A673 (cell line): ENCODE measurements around the gene LRR1. TPM values are rescaled to one million over a fixed set of nuclear protein-coding genes. Genes with fewer than 3 reads are reported as not detected.

Experiments used
- BruUV-seq: library from RNA; stranded (reverse); fragments of 400-500 nt; replicated peaks from 2 replicates; lab custom pipeline; 2021; lab: Mats Ljungman, UMichigan
- CTCF ChIA-PET: fragments of 300-600 bp; sonication (Branson Sonifier 250); formaldehyde crosslinking; loops from one replicate; lab custom pipeline; 2022; ENCODE audit warnings: antibody characterized with exemption; lab: Charles Lee
- POLR2A ChIA-PET: fragments of 300-600 bp; sonication (Branson Sonifier 250); formaldehyde crosslinking; loops from one replicate; lab custom pipeline; 2022; ENCODE audit warnings: antibody characterized with exemption; ENCODE audit not compliant: low non-redundant PET; lab: Charles Lee
- DNase-seq: peaks from one replicate; pipeline ENCODE4 v3.0.0-alpha.2; 2015; ENCODE audit warnings: low spot score
- H3K27ac ChIP-seq: fragments of 200-600 bp; sonication (generic); 2 replicates; pipeline ENCODE4 v1.5.1; 2016; ENCODE audit warnings: mixed run types, low read depth, mild to moderate bottlenecking, mixed read lengths, antibody characterized with exemption, low read length; ENCODE audit not compliant: poor library complexity, severe bottlenecking
- H3K27me3 ChIP-seq: fragments of 200-600 bp; sonication (generic); replicated peaks from 2 replicates; pipeline ENCODE4 v1.6.1; 2017; ENCODE audit warnings: mixed run types, low read depth, mild to moderate bottlenecking, mixed read lengths, antibody characterized with exemption, low read length; ENCODE audit not compliant: insufficient read depth, poor library complexity
- H3K36me3 ChIP-seq: fragments of 200-600 bp; sonication (generic); 2 replicates; pipeline ENCODE4 v1.6.1; 2016; ENCODE audit warnings: mixed run types, mild to moderate bottlenecking, mixed read lengths, antibody characterized with exemption, low read length; ENCODE audit not compliant: insufficient read depth, poor library complexity, severe bottlenecking
- H3K4me1 ChIP-seq: fragments of 200-600 bp; sonication (generic); 2 replicates; pipeline ENCODE4 v1.6.1; 2017; ENCODE audit warnings: mixed run types, mild to moderate bottlenecking, mixed read lengths, antibody characterized with exemption, low read length; ENCODE audit not compliant: insufficient read depth, poor library complexity, severe bottlenecking
- H3K4me3 ChIP-seq: fragments of 200-600 bp; sonication (generic); 2 replicates; pipeline ENCODE4 v1.5.1; 2016; ENCODE audit warnings: low read depth, mixed run types, mild to moderate bottlenecking, mixed read lengths, low read length; ENCODE audit not compliant: poor library complexity, severe bottlenecking
- H3K9me3 ChIP-seq: fragments of 200-600 bp; sonication (generic); 2 replicates; pipeline ENCODE4 v1.6.1; 2016; ENCODE audit warnings: mixed run types, low read depth, mild to moderate bottlenecking, mixed read lengths, antibody characterized with exemption, low read length; ENCODE audit not compliant: poor library complexity, severe bottlenecking
- EZH2 ChIP-seq: fragments of 200-600 bp; sonication (generic); IDR thresholded peaks from 2 replicates; pipeline ENCODE4 v1.6.1; 2017; ENCODE audit warnings: borderline replicate concordance, low read depth, mild to moderate bottlenecking, mixed read lengths, antibody characterized with exemption, low read length; ENCODE audit not compliant: poor library complexity, severe bottlenecking
- intact Hi-C: fragments of 100-400 bp; cut with micrococcal nuclease; formaldehyde crosslinking; loops from one replicate; pipeline ENCODE4 v1.10.0; 2022; ENCODE audit not compliant: unreplicated experiment
- total RNA-seq: library from RNA; stranded (reverse); gene quantifications from 2 replicates; pipeline ENCODE4 v1.2.3, GENCODE V29; 2021
- TF ChIP-seq, protein P1 (sequence below): fragments of 300-800, 200-600 bp; sonication (generic); conservative IDR thresholded peaks from 2 replicates; pipeline ENCODE4 v1.5.1; 2017; ENCODE audit warnings: low read depth, mild to moderate bottlenecking, antibody characterized with exemption, low read length, moderate library complexity, mixed read lengths

The LRR1 gene
- total RNA-seq, 1 experiment from 2014 or later: 49.2 TPM

DNA sequence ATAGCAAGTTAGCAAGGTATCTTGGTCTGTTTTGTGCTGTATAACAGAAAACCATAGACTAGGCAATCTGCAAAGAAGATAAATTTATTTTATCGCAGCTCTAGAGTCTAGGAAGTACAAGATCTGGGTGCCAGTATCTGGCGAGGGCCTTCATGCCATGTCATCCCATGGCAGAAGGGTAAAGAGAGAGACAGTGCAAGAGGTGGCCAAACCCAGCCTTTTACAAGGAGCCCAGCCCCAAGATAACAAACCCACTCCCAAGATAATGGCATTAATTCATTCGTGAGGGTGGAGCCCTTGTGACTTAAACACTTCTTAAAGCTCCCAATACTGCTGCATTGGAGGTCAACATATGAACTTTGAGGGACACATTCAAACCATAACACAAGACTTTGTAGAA, 29.5 kb upstream of the LRR1 start:
- no peak for DNase-seq
- CTCF ChIA-PET: no interaction called here
- POLR2A ChIA-PET: no interaction called here

DNA sequence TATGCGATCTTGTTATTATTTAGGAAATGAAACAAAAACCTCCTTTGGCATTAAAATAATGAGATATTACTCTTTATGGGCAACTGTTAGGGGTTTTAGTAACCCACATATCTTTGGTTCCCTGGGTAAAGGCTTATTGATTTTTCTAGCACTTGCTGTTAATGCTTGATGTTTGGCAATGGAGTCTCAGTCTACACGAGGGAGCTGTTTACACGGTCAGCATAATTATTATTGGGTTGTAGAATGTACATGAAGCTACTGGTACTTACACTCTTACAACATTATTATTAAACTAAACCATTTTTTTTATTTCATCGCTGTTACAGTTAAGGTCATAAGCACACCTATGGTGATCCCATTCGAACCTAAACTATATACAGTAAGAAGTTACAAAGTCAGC, 24.7 kb upstream of the LRR1 start:
- CTCF ChIA-PET: no interaction called here
- Histone ChIP-seq H3K4me3 (no peak overlapping the region), H3K9me3 (no peaks in the 10 kb centered on the region), H3K27ac (no peak overlapping the region), H3K4me1 (no peaks in the 10 kb centered on the region), H3K27me3 (no peaks in the 10 kb centered on the region), H3K36me3 (peaks cover 33% of the 10 kb centered on the region)
- POLR2A ChIA-PET: no interaction called here
- no TSS peak for BruUV-seq
- TF ChIP-seq, protein P1, sequence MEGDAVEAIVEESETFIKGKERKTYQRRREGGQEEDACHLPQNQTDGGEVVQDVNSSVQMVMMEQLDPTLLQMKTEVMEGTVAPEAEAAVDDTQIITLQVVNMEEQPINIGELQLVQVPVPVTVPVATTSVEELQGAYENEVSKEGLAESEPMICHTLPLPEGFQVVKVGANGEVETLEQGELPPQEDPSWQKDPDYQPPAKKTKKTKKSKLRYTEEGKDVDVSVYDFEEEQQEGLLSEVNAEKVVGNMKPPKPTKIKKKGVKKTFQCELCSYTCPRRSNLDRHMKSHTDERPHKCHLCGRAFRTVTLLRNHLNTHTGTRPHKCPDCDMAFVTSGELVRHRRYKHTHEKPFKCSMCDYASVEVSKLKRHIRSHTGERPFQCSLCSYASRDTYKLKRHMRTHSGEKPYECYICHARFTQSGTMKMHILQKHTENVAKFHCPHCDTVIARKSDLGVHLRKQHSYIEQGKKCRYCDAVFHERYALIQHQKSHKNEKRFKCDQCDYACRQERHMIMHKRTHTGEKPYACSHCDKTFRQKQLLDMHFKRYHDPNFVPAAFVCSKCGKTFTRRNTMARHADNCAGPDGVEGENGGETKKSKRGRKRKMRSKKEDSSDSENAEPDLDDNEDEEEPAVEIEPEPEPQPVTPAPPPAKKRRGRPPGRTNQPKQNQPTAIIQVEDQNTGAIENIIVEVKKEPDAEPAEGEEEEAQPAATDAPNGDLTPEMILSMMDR: no peak
- TF ChIP-seq EZH2: no peak
- DNase-seq: no peak
- intact Hi-C loops: no loop called here

More for the DNA sequence above, 29.5 kb upstream of the LRR1 start:
- Histone ChIP-seq H3K9me3 (no peaks in the 10 kb centered on the region), H3K4me1 (no peaks in the 10 kb centered on the region), H3K27me3 (no peaks in the 10 kb centered on the region), H3K4me3 (no peak overlapping the region), H3K27ac (no peak overlapping the region), H3K36me3 (peaks cover 5% of the 10 kb centered on the region)
- TF ChIP-seq EZH2: no peak
- TF ChIP-seq, protein P1: no peak
- no TSS peak for BruUV-seq
- intact Hi-C loops: no loop called here

DNA sequence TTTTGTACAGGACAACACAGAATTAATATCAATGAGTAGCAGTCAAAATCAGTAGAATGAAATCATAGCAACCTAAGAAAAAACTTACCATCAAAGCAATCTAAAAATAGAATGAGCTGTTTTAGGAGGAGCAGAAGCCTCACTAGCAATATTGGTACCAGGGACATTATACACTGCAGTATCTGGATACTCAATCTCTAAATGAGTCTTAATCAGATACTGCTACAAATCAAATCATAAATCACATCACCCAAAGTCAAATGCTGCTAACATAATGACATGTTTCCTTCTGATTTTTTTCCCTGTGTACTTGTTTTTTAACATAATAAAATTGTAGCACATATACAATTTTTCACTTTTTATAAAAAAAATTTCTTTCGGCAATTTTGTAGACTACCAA, 20.6 kb upstream of the LRR1 start:
- POLR2A ChIA-PET: no interaction called here
- BruUV-seq: no TSS peak

More for the DNA sequence above, 20.6 kb upstream of the LRR1 start:
- DNase-seq: no peak
- no peak for TF ChIP-seq EZH2
- TF ChIP-seq, protein P1: no peak
- Histone ChIP-seq H3K9me3 (no peaks in the 10 kb centered on the region), H3K4me1 (peaks cover 5% of the 10 kb centered on the region), H3K36me3 (peaks cover 43% of the 10 kb centered on the region), H3K27me3 (no peaks in the 10 kb centered on the region), H3K27ac (no peak overlapping the region), H3K4me3 (no peak overlapping the region)
- CTCF ChIA-PET: no interaction called here
- intact Hi-C loops: no loop called here
